LoVo (cell line): ENCODE results near the gene CELF2.
"Not testable (repeated sequence)": the region's sequence is repeated elsewhere in the genome, so short reads cannot be mapped to it uniquely, and the experiment has no call there.

Experiments used
- DNase-seq: peaks from one replicate; pipeline ENCODE4 v3.0.0-alpha.2; 2016; ENCODE audit warnings: low spot score

CELF2 gene

DNA sequence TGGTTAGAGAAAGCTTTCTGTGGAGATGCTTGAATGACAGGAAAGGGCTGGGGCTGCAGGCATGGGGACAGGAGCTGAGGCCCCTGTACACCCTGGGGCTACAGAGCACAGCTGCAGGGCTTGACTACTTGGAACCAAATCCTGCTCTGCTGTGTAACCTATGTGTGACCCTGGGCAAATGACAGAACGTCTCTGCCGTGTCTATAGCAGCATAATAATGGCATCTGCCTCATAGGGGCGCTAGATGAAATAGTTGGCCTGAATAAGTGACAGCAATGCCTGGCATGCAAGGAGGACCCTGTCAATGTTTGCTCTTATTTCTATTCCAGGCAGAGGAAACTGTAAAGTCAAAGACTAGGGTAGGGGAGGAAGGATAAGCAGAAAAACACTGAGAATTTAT, 339.8 kb downstream of the CELF2 start:
- no peak for DNase-seq

DNA sequence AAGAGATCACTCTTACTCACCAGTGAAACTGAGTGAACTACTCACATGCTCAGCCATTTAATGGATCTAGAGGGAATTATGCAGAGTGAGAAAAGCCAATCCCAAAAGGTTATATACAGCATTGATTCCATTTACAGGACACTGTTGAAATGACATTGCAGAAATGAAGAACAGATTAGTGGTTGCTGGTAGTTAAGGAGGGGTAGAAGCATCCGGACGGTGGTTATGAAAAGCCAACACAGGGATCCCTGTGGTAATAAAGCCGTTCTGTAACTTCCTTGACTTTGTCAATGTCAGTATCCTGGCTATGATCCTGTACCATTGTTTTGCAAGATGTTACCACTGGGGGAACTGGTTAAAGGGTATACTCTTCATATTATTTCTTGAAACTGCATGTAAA, 340.3 kb downstream of the CELF2 start:
- DNase-seq = no peak

DNA sequence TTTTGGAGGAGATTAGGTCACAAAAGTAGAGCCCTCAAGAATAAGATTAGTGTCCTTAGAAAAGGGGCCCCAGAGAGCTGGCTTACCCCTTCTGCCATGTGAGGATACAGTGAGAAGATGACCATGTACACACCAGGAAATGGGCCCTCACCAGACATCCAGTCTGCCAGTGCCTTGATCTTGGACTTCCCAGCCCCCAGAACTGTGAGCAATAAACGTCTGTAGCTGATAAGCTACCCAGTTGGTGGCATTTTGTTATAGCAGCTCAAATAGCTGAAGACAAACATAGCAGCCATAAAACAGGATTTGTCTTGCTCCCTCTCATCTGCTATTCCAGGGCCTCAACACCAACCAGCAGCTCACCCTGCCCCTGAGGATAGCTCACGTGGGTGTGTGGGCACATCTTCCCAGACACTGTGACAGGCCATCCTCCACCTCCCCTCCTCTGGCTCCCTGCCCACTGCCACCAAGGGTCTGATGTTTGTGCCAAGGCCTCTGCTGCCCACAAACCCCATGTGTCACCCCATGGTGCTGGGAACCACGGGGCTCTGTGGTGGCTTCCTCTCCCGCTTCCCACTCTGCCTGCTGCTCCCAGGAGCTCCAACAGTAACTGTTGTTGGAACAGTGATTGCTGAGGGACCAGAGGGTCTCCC, 341.4 kb downstream of the CELF2 start:
- DNase-seq = no peak

DNA sequence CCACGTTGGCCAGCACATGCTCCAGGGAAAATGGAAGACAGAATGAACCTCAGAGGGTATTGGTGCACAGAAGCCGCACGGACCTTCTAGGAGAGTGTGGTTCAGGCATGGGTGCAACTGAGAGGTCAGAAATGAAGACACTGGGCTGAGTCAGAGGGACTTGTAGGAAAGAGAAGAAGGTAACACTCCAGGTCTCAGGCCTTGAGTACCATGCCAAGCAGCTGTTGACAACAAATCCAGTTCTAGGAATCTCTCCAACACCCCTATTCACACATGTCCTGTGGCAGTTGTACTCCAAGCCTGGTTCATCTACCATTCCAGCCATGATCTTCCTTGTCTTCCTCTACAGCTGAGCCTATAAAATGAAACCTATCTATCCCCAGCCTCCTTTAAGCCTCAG, 342.2 kb downstream of the CELF2 start:
- DNase-seq = no peak

DNA sequence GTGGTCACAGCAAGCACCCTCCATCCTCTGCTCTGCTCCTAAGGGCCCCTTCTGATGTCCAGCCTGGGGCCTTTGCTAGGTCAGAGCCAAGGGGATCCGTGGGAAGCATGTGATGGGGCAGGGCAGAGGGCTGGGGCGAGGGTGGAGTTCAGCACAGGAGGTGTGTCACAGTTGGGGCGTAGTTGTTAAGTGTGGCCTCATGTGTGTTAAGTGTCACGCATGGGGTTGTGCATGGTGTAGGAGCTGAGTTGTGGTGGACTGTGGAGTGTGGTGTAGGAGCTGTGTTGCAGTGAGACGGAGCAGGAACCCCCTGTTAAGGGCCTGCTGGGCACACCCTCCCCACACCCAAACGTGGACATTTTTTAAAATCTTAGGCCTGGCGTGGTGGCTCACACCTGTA, 345.8 kb downstream of the CELF2 start:
- DNase-seq = no peak

DNA sequence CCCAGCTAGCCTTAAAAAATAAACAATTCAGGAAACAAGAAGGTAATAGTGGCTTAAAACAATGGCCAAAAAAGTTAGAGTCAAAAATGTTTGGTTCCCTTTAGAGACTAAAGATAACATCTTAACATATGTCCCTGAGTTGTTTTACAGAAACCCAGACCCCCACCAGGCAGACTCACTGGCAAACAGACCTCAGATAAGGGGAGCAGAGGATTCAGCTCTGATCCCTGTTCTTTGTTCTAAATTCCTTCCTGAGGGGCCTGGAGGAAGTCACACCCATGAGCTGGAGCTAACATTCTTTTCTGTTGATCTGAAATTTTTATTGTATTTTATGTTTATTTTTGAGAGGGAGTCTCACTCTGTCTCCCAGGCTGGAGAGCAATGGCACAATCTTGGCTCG, 346.6 kb downstream of the CELF2 start:
- no peak for DNase-seq

DNA sequence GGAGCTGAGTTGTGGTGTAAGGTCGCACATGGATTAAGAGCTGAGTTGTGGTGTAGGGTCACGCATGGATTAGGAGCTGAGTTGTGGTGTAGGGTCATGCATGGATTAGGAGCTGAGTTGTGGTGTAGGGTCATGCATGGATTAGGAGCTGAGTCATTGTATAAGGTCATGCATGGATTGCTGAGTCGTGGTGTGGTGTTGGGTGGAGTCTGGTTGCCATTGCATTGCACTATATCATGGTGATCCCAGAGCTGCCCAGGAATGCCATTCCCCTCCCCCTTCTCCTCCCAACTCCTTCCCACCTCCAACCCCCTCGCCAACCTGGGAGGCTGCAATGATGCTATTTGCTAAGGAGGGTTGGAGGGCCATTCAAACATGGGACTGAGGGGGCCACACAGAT, 349.2 kb downstream of the CELF2 start:
- not testable (repeated sequence) for DNase-seq

DNA sequence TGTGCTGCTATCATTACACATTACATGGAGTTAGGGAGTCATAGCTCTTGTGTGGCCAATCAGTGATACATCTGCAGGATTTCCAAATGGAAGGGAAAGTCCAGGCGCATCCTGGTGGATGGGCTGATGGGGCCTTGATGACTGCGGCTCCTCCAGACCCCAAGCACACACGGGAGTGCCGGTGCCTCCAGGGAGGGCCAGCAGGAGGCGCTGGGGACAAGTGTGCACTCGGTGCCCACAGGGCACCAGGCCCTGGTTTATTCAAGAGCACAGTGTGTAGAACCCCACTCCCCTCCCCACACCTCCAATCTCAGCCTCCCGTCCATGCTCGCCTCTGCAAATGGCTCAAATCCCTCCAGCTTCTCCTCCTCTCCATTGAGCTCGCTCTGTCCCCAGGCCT, 349.8 kb downstream of the CELF2 start:
- no peak for DNase-seq

DNA sequence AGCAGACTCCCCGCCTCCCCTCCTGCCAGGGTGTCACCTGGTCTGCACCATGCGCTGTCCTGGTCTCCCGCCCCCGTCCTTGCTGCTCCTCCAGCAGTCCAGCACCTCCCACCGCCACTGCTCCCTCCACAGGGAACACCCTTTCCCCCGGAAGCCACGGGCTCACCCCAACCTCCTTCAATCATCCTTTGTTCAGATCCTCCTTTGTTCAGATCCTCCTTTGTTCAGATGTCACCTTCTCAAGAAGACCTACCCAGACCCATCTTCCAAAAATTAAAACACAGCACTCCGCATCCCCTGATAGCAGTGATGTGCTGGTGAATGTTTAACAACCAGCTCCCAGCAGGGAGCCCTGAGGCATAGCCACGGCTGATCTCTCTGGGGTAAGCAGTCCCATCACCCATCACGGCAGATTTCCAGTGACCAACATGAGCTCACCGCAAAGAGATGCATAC, 356.1 kb downstream of the CELF2 start:
- no peak for DNase-seq

DNA sequence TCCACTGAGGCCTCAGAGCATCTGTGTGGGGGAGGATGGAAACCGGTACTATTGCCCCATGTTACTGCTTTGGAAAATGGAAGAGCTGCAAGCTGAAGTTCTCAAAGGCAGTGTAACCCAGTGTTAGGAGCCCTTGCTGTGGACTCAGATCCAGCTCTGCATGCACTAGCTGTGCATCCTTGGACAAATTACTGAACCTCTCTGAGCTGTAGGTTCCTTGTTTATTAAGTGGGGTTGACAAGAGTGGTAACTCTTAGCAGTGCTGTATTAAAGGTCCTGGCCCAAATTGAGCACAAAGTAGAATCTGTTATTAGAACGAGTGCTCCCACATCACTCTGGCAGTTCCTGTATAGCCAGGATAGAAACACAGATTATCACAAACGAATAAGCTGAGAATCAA, 359.6 kb downstream of the CELF2 start:
- no peak for DNase-seq

DNA sequence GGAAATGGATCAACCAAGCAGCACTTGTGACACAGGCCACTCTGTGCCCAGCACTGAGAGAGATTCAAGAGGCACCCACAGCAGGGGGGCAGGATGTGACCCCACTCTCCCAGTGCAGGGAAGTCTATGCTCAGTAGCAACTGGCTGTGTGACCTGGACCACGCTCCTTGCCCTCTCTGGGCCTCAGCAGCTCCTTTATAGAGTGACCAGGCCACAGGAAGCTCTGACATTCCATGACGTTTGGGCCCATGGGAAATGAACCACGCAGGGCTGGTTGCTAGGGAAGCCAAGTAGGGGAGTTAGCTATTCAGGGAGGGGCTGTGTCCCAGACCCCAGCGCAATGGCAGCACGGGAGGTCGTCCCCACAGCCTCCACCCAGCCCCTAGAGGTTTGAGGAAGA, 361.2 kb downstream of the CELF2 start:
- no peak for DNase-seq

DNA sequence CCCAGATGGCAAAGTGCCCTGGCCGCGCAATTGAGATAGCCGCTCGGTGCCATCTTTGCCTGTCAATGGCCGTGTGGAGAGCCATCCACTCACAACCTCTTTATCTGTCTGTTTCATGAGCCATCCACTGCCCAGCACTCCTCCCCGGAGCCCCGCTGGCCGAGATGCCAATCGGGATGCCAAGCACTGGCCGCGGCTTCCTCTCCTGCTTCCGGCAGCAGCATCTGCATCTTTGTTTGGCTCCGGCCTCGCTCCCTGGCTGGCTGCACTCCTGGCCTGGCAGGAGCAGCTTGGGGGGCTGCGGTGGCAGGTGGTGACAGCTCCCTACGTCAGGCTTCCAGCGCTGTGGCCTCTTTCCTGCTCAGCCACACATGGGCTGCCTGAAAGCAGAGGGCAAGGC, 362.1 kb downstream of the CELF2 start:
- DNase-seq = no peak

DNA sequence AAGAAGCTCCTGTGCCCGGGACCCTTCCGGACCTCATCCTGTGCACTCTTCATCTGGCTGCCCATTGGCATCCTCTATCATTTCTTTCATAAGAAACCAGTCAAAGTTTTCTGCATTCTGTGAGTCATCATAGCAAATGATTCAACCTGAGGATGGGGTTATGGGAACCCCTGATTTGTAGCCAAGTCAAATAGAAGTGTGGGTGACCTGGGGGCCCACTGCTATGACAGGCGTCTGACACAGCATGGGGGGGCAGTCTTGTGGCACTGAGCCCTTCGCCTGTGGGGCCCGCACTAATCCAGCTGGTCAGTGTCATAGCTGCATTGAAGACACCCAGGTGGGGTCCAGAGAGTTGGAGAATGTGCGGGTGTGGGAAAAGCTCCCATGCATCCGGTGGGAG, 363.4 kb downstream of the CELF2 start:
- DNase-seq = no peak

DNA sequence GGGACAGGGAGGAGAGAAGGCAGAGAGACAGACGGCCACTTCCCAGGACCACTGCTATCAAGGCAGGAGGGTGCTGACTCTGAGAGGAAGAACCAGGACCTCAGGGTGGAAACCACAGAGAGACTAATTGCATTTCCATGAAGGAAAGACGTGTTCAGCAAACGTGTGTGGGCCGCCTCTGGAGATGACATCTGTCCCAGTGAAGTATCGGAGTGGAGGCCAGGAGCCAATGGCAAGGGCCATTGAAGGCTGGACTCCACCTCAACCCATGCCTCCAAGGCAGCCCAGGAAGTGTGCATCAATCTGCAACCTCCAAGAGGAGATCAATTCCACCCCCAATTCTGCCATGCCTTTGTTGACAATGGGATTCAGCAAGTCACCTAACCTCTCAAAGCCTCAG, 363.8 kb downstream of the CELF2 start:
- DNase-seq = no peak

DNA sequence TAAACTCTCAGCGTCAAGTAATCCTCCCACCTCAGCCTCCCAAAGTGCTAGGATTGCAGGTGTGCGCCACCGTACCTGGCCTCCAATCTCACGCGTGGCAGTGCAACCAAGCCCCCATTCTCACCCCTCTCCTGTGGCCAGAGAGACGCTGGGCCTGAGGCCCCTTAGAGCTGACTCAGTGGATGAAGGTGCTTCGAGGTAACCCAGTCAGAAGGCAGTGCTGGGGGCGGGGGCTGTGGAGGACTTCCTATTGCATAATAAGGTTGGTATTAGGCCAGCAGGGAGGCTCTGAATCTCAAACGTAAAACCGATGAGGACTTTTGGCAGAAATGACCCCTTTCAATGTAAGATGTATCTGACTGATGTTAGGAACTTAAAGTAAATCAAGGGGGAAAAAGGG, 364.5 kb downstream of the CELF2 start:
- DNase-seq = no peak

DNA sequence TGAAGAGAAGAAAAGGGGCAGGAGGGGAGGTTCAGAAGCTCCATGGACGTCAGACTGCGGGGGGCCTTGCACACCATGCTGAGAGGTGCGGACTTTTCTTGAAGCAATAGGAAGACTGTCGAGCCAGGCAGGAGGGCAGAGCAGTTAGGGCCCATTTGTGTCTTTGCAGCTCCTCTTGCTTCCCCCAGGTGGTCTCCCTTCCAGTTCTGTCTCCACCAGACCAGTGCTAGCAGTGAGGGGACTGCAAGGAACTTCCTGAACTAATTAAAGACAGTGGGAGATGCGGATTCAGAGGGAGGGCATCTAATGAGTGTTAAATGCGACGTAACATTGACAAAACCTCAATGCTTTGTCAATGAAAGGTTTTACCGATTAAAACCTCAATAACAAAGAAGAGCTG, 368.4 kb downstream of the CELF2 start:
- no peak for DNase-seq
